ENCODE measurements around the gene METTL27. TPM values are rescaled to one million over a fixed set of nuclear protein-coding genes. Genes with fewer than 3 reads are reported as not detected.

The METTL27 gene
- total and polyA plus RNA-seq, 9 of the 15 experiments (the other 6 are each of a cell fraction or from before 2014, with no cell fraction given) = 0.08 to 0.82 (median 0.33) TPM; not detected in 4

GRCh38 chr7:73828107-73828803 is 14.1 kb downstream of the METTL27 start (continued):
- TF ChIP-seq RERE (CRISPR knock-in tag; IDR thresholded peaks at IDR 0.05; ENCODE audit: borderline replicate concordance) = no peak
- TF ChIP-seq USF2 (CRISPR knock-in tag; IDR thresholded peaks at IDR 0.05) = peak; percentile 51
- TF ChIP-seq MTA1 (IDR thresholded peaks at IDR 0.05; ENCODE audit: borderline replicate concordance) = peak; percentile 14; the same call in 1 of the 2 replicates
- TF ChIP-seq ZNF133 (CRISPR knock-in tag; IDR thresholded peaks at IDR 0.05) = no peak
- no peak for TF ChIP-seq SMAD1 (IDR thresholded peaks at IDR 0.05; ENCODE audit: low read depth, low read length, partially characterized antibody)
- 0 out of 2 replicates have a peak, but pooled peaks have one; percentile 33 for TF ChIP-seq SMARCC2 (IDR thresholded peaks at IDR 0.05; ENCODE audit: low read depth)
- peak; percentile 81 for TF ChIP-seq FOSL1 (tag; conservative IDR thresholded peaks at IDR 0.05)
- TF ChIP-seq PKNOX1 (IDR thresholded peaks at IDR 0.05) = peak; percentile 91
- no peak for TF ChIP-seq EP400 (IDR thresholded peaks at IDR 0.05)
- no peak for TF ChIP-seq TBP (optimal IDR thresholded peaks at IDR 0.05; ENCODE audit: low read depth, low read length)
- TF ChIP-seq STAT5B (CRISPR knock-in tag; IDR thresholded peaks at IDR 0.05) = no peak
- TF ChIP-seq DLX4 (CRISPR knock-in tag; IDR thresholded peaks at IDR 0.05) = no peak
- TF ChIP-seq PBX2 (CRISPR knock-in tag; IDR thresholded peaks at IDR 0.05; ENCODE audit: low read depth) = peak; percentile 44; the same call in 1 of the 2 replicates
- peak; percentile 67 for TF ChIP-seq PBX2 (tag; conservative IDR thresholded peaks at IDR 0.05; ENCODE audit: low read depth)
- TF ChIP-seq TOE1 (IDR thresholded peaks at IDR 0.05; ENCODE audit: borderline replicate concordance) = peak; percentile 17; the same call in 1 of the 2 replicates
- TF ChIP-seq TOE1 (CRISPR knock-in tag; IDR thresholded peaks at IDR 0.05; ENCODE audit: borderline replicate concordance, low read depth) = no peak
- TF ChIP-seq RAD51 (IDR thresholded peaks at IDR 0.05; ENCODE audit: borderline replicate concordance, low read depth) = peak; percentile 48; the same call in 1 of the 2 replicates
